H1 (cell line): ENCODE data around the gene NPHP4. TPM values are rescaled to one million over a fixed set of nuclear protein-coding genes. Genes with fewer than 3 reads are reported as not detected.

Experiments
- CTCF ChIA-PET: fragments of 300-600 bp; sonication (Branson Sonifier 250); formaldehyde crosslinking; loops from one replicate; lab custom pipeline; 2021; ENCODE audit not compliant: partially characterized antibody; lab: Charles Lee
- POLR2A ChIA-PET: fragments of 300-600 bp; sonication (Branson Sonifier 250); formaldehyde crosslinking; loops from one replicate; lab custom pipeline; 2021; ENCODE audit warnings: inconsistent platforms; ENCODE audit not compliant: partially characterized antibody; lab: Charles Lee
- DNase-seq, 2 experiments: peaks; one replicate each; pipeline versions ENCODE4 v3.0.0 to v3.0.0-alpha.2; 2010 to 2022; ENCODE audit warnings: low spot score in 2 of 2, low read depth in 1 of 2, mixed read lengths in 1 of 2
- FAIRE-seq: peaks from 2 replicates; lab custom pipeline; 2011; peaks lifted over from hg19 to GRCh38; lab: Jason Lieb, UNC
- H2AFZ ChIP-seq: 2 replicates; pipeline ENCODE4 v1.8.1; 2012; ENCODE audit warnings: low read length, inconsistent platforms
- H2AK5ac ChIP-seq: 2 replicates; pipeline ENCODE4 v1.6.1; 2013; ENCODE audit warnings: low read depth, low read length
- H2BK120ac ChIP-seq: replicated peaks from 2 replicates; pipeline ENCODE3; 2013; ENCODE audit warnings: low read depth, low read length, inconsistent platforms
- H2BK12ac ChIP-seq: 2 replicates; pipeline ENCODE4 v1.6.1; 2013; ENCODE audit warnings: low read depth, low read length
- H2BK15ac ChIP-seq: 2 replicates; pipeline ENCODE4 v1.6.1; 2013; ENCODE audit warnings: low read length
- H2BK20ac ChIP-seq: 2 replicates; pipeline ENCODE4 v1.6.1; 2013; ENCODE audit warnings: low read length
- H2BK5ac ChIP-seq: 2 replicates; pipeline ENCODE4 v1.6.1; 2013; ENCODE audit warnings: low read depth, low read length
- H3K14ac ChIP-seq: 2 replicates; pipeline ENCODE4 v1.6.1; 2013; ENCODE audit warnings: inconsistent platforms; ENCODE audit not compliant: insufficient read length
- H3K18ac ChIP-seq: 2 replicates; pipeline ENCODE4 v1.6.1; 2013; ENCODE audit warnings: low read length; ENCODE audit errors: extremely low read depth
- H3K23ac ChIP-seq: 2 replicates; pipeline ENCODE4 v1.6.1; 2013; ENCODE audit warnings: inconsistent platforms; ENCODE audit not compliant: insufficient read length
- H3K23me2 ChIP-seq: 2 replicates; pipeline ENCODE4 v1.6.1; 2013; ENCODE audit warnings: low read depth, low read length
- H3K27ac ChIP-seq: 2 replicates; pipeline ENCODE4 v1.6.1; 2011; ENCODE audit warnings: low read depth, low read length, inconsistent platforms
- H3K27me3 ChIP-seq, 4 experiments: replicated peaks in 1 of 4; 1 replicate in 1 of 4; 2 replicates in 3 of 4; pipeline versions ENCODE4 v1.6.1 to v1.8.1; 2011 to 2013; ENCODE audit warnings: low read length in 3 of 4, mild to moderate bottlenecking in 3 of 4, inconsistent platforms in 2 of 4, mixed read lengths in 2 of 4, moderate library complexity in 1 of 4; ENCODE audit not compliant: control insufficient read depth in 3 of 4, insufficient read depth in 3 of 4; ENCODE audit errors: extremely low read depth in 1 of 4
- H3K36me3 ChIP-seq, 4 experiments: 2 replicates each; pipeline versions ENCODE4 v1.6.1 to v1.8.1; 2011 to 2013; ENCODE audit warnings: mild to moderate bottlenecking in 4 of 4, low read length in 3 of 4, moderate library complexity in 2 of 4, control low read depth in 1 of 4, inconsistent platforms in 1 of 4; ENCODE audit not compliant: insufficient read depth in 4 of 4, control insufficient read depth in 2 of 4
- H3K4ac ChIP-seq: replicated peaks from 2 replicates; pipeline ENCODE3; 2013; ENCODE audit warnings: low read length, low read depth, mixed read lengths, inconsistent platforms; ENCODE audit not compliant: insufficient read length
- H3K4me1 ChIP-seq, 4 experiments: replicated peaks in 1 of 4; 1 replicate in 1 of 4; 2 replicates in 3 of 4; pipeline versions ENCODE4 v1.6.1 to v1.8.1; 2011 to 2013; ENCODE audit warnings: low read length in 3 of 4, inconsistent platforms in 2 of 4, mixed read lengths in 1 of 4; ENCODE audit not compliant: insufficient read depth in 4 of 4, control insufficient read depth in 3 of 4
- H3K4me2 ChIP-seq, 2 experiments: 2 replicates each; pipeline versions ENCODE4 v1.6.1 to v1.8.1; 2011 to 2013; ENCODE audit warnings: low read depth in 2 of 2, low read length in 2 of 2, control low read depth in 1 of 2, inconsistent platforms in 1 of 2, mild to moderate bottlenecking in 1 of 2; ENCODE audit not compliant: insufficient read depth in 1 of 2
- H3K4me3 ChIP-seq, 4 experiments: fragments of 200-600, 300-600 bp in 1 of 4; sonication (generic), shearing (Covaris generic), sonication (Bioruptor Twin) in 1 of 4; 2 replicates each; pipeline versions ENCODE4 v1.5.1 to v1.8.1; 2011 to 2016; ENCODE audit warnings: low read length in 4 of 4, low read depth in 3 of 4, control low read depth in 2 of 4, inconsistent platforms in 2 of 4, mild to moderate bottlenecking in 2 of 4, mixed read lengths in 1 of 4, moderate library complexity in 1 of 4; ENCODE audit not compliant: insufficient read depth in 2 of 4; ENCODE audit errors: extremely low read depth in 1 of 4
- H3K56ac ChIP-seq: replicated peaks from 2 replicates; pipeline ENCODE3; 2013; ENCODE audit warnings: low read depth, mild to moderate bottlenecking, mixed read lengths, low read length, inconsistent platforms; ENCODE audit not compliant: insufficient read length
- H3K79me1 ChIP-seq: 2 replicates; pipeline ENCODE4 v1.6.1; 2013; ENCODE audit warnings: low read depth, low read length, control low read depth
- H3K79me2 ChIP-seq, 2 experiments: 2 replicates each; pipeline versions ENCODE4 v1.6.1 to v1.8.1; 2012 to 2013; ENCODE audit warnings: low read length in 2 of 2, mild to moderate bottlenecking in 2 of 2, inconsistent platforms in 1 of 2; ENCODE audit not compliant: insufficient read depth in 2 of 2, control insufficient read depth in 1 of 2
- H3K9ac ChIP-seq, 4 experiments: replicated peaks in 1 of 4; 1 replicate in 1 of 4; 2 replicates in 3 of 4; pipeline versions ENCODE4 v1.6.1 to v1.8.1; 2011 to 2013; ENCODE audit warnings: low read depth in 3 of 4, low read length in 3 of 4, control low read depth in 2 of 4, mild to moderate bottlenecking in 2 of 4, moderate library complexity in 2 of 4, inconsistent platforms in 1 of 4; ENCODE audit errors: extremely low read depth in 1 of 4
- H3K9me3 ChIP-seq, 2 experiments: 2 replicates each; pipeline versions ENCODE4 v1.6.1 to v1.8.1; 2012 to 2013; ENCODE audit warnings: mild to moderate bottlenecking in 2 of 2, moderate library complexity in 2 of 2, control low read depth in 1 of 2, inconsistent platforms in 1 of 2, low read depth in 1 of 2, low read length in 1 of 2, mixed read lengths in 1 of 2; ENCODE audit not compliant: insufficient read depth in 2 of 2
- H4K20me1 ChIP-seq, 2 experiments: replicated peaks in 1 of 2; 2 replicates each; pipeline versions ENCODE3 to v1.8.1; 2011 to 2013; ENCODE audit warnings: inconsistent platforms in 2 of 2, low read length in 2 of 2, mild to moderate bottlenecking in 1 of 2; ENCODE audit not compliant: insufficient read depth in 2 of 2, control insufficient read depth in 1 of 2
- H4K5ac ChIP-seq: 2 replicates; pipeline ENCODE4 v1.6.1; 2013; ENCODE audit warnings: low read length, low read depth, mixed read lengths, inconsistent platforms; ENCODE audit not compliant: insufficient read length
- H4K8ac ChIP-seq: 2 replicates; pipeline ENCODE4 v1.8.0; 2013; ENCODE audit warnings: mild to moderate bottlenecking, moderate library complexity, low read length, inconsistent platforms; ENCODE audit not compliant: insufficient read depth; ENCODE audit errors: extremely low read depth
- H4K91ac ChIP-seq: replicated peaks from 2 replicates; pipeline ENCODE3; 2013; ENCODE audit warnings: low read length, mixed read lengths, inconsistent platforms; ENCODE audit not compliant: insufficient read length
- FOSL1 ChIP-seq: IDR thresholded peaks from 2 replicates; pipeline ENCODE4 v1.6.1; 2011; ENCODE audit warnings: mild to moderate bottlenecking, low read depth, low read length, moderate library complexity; ENCODE audit not compliant: insufficient read depth
- POLR2AphosphoS5 ChIP-seq: IDR thresholded peaks from 2 replicates; pipeline ENCODE4 v1.6.1; 2011; ENCODE audit warnings: low read depth, low read length
- WGBS, 2 experiments: shearing (Covaris generic) in 1 of 2; methylation state at CpG; one replicate each; pipeline versions ENCODE4 v1.1.6 to v1.1.7; 2013 to 2015; ENCODE audit warnings: low lambda C conversion rate in 2 of 2, mixed read lengths in 2 of 2, inconsistent platforms in 1 of 2, low coverage in 1 of 2, missing lambda C conversion rate in 1 of 2; ENCODE audit not compliant: insufficient replicate concordance in 2 of 2, insufficient coverage in 1 of 2, insufficient read length in 1 of 2; ENCODE audit errors: extremely low coverage in 1 of 2, missing lambda C conversion rate in 1 of 2; 5-methylcytosine and 5-hydroxymethylcytosine counted together
- polyA plus RNA-seq, 7 experiments: library from polyadenylated mRNA; depleted of rRNA in 3 of 7; stranded (reverse) in 5 of 7; unstranded in 2 of 7; fragments of >200 nt in 5 of 7; fragments of 200-250 nt in 2 of 7; gene quantifications; 1 replicate in 5 of 7; 2 replicates in 1 of 7; 4 replicates in 1 of 7; pipeline versions ENCODE4 v1.2.1 to v1.2.3, GENCODE V29; 2011 to 2013; ENCODE audit warnings: missing spikeins in 2 of 7, mixed read lengths in 2 of 7
- total RNA-seq: library from RNA; stranded (reverse); fragmentation: NEBNext Ultra II Directional; extraction: Animal tissue kit (Norgen Biotek cat#: 25700); gene quantifications from 2 replicates; pipeline ENCODE4 v1.2.1, GENCODE V29; 2021

NPHP4 gene
- total and polyA plus RNA-seq, 2 of the 8 experiments (the other 6 are each of a cell fraction or from before 2014, with no cell fraction given) = 5.8 to 14.0 TPM

GRCh38 chr1:5949761-5950100 is 42.5 kb downstream of the NPHP4 start:
- Histone ChIP-seq H2AFZ (no peak overlapping the region), H3K4me3 (no peak overlapping the region), H2BK120ac (no peak overlapping the region), H3K14ac (no peak overlapping the region), H2BK12ac (no peak overlapping the region), H2BK15ac (no peak overlapping the region), H3K79me1 (peaks cover 4% of the 10 kb centered on the region; the same call in 1 of the 2 replicates), H2AK5ac (no peak overlapping the region), H3K9me3 (no peaks in the 10 kb centered on the region), H3K27ac (no peak overlapping the region), H3K79me2 (no peaks in the 10 kb centered on the region), H2BK20ac (no peak overlapping the region), H4K8ac (no peak overlapping the region), H3K4ac (no peak overlapping the region), H3K4me2 (no peak overlapping the region), H3K4me1 (no peaks in the 10 kb centered on the region), H3K23ac (no peak overlapping the region), H4K5ac (no peak overlapping the region), H3K18ac (no peak overlapping the region), H3K9ac (no peak overlapping the region), H3K56ac (no peak overlapping the region), H3K23me2 (peaks cover 4% of the 10 kb centered on the region; the same call in 1 of the 2 replicates), H3K27me3 (no peaks in the 10 kb centered on the region), H3K36me3 (peaks cover 0 to 5% (median 2%) of the 10 kb centered on the region in 4 experiments; a peak in 3 of 8 replicates), H4K20me1 (no peaks in the 10 kb centered on the region), H4K91ac (no peak overlapping the region)
- no peak for FAIRE-seq
- DNase-seq = no peak
- ChIA-PET CTCF (interaction anchor here (0.8 to 2.0 kb wide), 9 partner anchors 8 to 204 kb away, joined by 3 to 9 read pairs (median 4); no protein-coding TSS in a partner anchor), POLR2A (no interaction called here)
- TF ChIP-seq POLR2AphosphoS5 = no peak
- TF ChIP-seq FOSL1 = no peak
- TF ChIP-seq, all 59 proteins: peak for 0
- no peak overlapping the region for H2BK5ac ChIP-seq
- 82% methylated on average over 4 of the region's 4 CpGs; no CpG with 5 or more reads in 1 of the 2 experiments for WGBS, 2 experiments
